Liver (tissue), 9 donors: ENCODE measurements around the gene ANKRD35. TPM values are rescaled to one million over a fixed set of nuclear protein-coding genes. Genes with fewer than 3 reads are reported as not detected.

Experiments used
- DNase-seq: peaks from one replicate; pipeline ENCODE4 v3.0.0-alpha.2; 2017; ENCODE audit warnings: low spot score
- H3K27ac ChIP-seq, 2 donors: one replicate each; pipeline ENCODE4 v1.7.0; 2013; ENCODE audit warnings: inconsistent platforms in 2 of 2, low read length in 2 of 2, control low read depth in 1 of 2, low read depth in 1 of 2, mild to moderate bottlenecking in 1 of 2
- H3K27me3 ChIP-seq, 4 donors: one replicate each; pipeline versions ENCODE4 v1.6.1 to v1.7.0; 2013; ENCODE audit warnings: low read length in 3 of 4, inconsistent platforms in 1 of 4, mild to moderate bottlenecking in 1 of 4, moderate library complexity in 1 of 4; ENCODE audit not compliant: control insufficient read depth in 4 of 4, insufficient read depth in 4 of 4
- H3K36me3 ChIP-seq, 4 donors: one replicate each; pipeline versions ENCODE4 v1.6.1 to v1.7.0; 2013; ENCODE audit warnings: low read length in 3 of 4, mild to moderate bottlenecking in 3 of 4, low read depth in 1 of 4, moderate library complexity in 1 of 4; ENCODE audit not compliant: control insufficient read depth in 4 of 4, insufficient read depth in 3 of 4
- H3K4me1 ChIP-seq, 4 donors: one replicate each; pipeline versions ENCODE4 v1.6.1 to v1.7.0; 2013; ENCODE audit warnings: low read length in 3 of 4, mild to moderate bottlenecking in 3 of 4, moderate library complexity in 1 of 4; ENCODE audit not compliant: control insufficient read depth in 4 of 4, insufficient read depth in 4 of 4
- H3K4me3 ChIP-seq, 3 donors: one replicate each; pipeline versions ENCODE4 v1.6.1 to v1.7.0; 2013; ENCODE audit warnings: low read length in 3 of 3, control low read depth in 1 of 3, low read depth in 1 of 3, mild to moderate bottlenecking in 1 of 3
- H3K9ac ChIP-seq, 2 donors: one replicate each; pipeline ENCODE4 v1.7.0; 2013; ENCODE audit warnings: low read length in 2 of 2, mild to moderate bottlenecking in 2 of 2, moderate library complexity in 2 of 2, control low read depth in 1 of 2, low read depth in 1 of 2
- H3K9me3 ChIP-seq, 4 donors: one replicate each; pipeline versions ENCODE4 v1.6.1 to v1.7.0; 2013; ENCODE audit warnings: low read length in 3 of 4; ENCODE audit not compliant: control insufficient read depth in 4 of 4
- ATF3 ChIP-seq: IDR thresholded peaks from 2 replicates; pipeline ENCODE4 v1.6.1; 2016; ENCODE audit warnings: antibody characterized with exemption
- CTCF ChIP-seq: fragments of 150-350 bp; IDR thresholded peaks from 2 replicates; pipeline ENCODE4 v1.5.1; 2017; ENCODE audit warnings: improper control_type of control experiment, low read depth, low read length; ENCODE audit not compliant: missing input control
- EGR1 ChIP-seq, 2 donors: IDR thresholded peaks; 2 replicates each; pipeline ENCODE4 v1.6.1; 2016 to 2018; ENCODE audit warnings: antibody characterized with exemption in 2 of 2, low read depth in 2 of 2
- FOXA1 ChIP-seq: IDR thresholded peaks from 2 replicates; pipeline ENCODE4 v1.6.1; 2016; ENCODE audit warnings: antibody characterized with exemption
- FOXA2 ChIP-seq: IDR thresholded peaks from 2 replicates; pipeline ENCODE4 v1.6.1; 2016; ENCODE audit warnings: antibody characterized with exemption
- GABPA ChIP-seq, 2 donors: IDR thresholded peaks in 1 of 2; conservative IDR thresholded peaks in 1 of 2; 2 replicates each; pipeline ENCODE4 v1.6.1; 2016; ENCODE audit warnings: antibody characterized with exemption in 2 of 2, mild to moderate bottlenecking in 1 of 2, moderate library complexity in 1 of 2
- HNF4A ChIP-seq, 2 donors: conservative IDR thresholded peaks; 2 replicates each; pipeline ENCODE4 v1.6.1; 2016; ENCODE audit warnings: antibody characterized with exemption in 2 of 2, mild to moderate bottlenecking in 2 of 2
- HNF4G ChIP-seq: IDR thresholded peaks from 2 replicates; pipeline ENCODE4 v1.6.1; 2016; ENCODE audit warnings: antibody characterized with exemption
- JUND ChIP-seq, 2 donors: IDR thresholded peaks; 2 replicates each; pipeline ENCODE4 v1.6.1; 2016; ENCODE audit warnings: antibody characterized with exemption in 2 of 2
- MAX ChIP-seq: IDR thresholded peaks from 2 replicates; pipeline ENCODE4 v1.6.1; 2016; ENCODE audit warnings: antibody characterized with exemption
- NR2F2 ChIP-seq: IDR thresholded peaks from 2 replicates; pipeline ENCODE4 v1.6.1; 2016; ENCODE audit warnings: antibody characterized with exemption
- RAD21 ChIP-seq, 2 donors: IDR thresholded peaks; 2 replicates each; pipeline ENCODE4 v1.6.1; 2016; ENCODE audit warnings: antibody characterized with exemption in 2 of 2, mild to moderate bottlenecking in 2 of 2
- REST ChIP-seq: IDR thresholded peaks from 2 replicates; pipeline ENCODE4 v1.6.1; 2016; ENCODE audit warnings: antibody characterized with exemption, mild to moderate bottlenecking
- RXRA ChIP-seq, 2 donors: IDR thresholded peaks; 2 replicates each; pipeline ENCODE4 v1.6.1; 2017 to 2018; ENCODE audit warnings: antibody characterized with exemption in 2 of 2, mild to moderate bottlenecking in 1 of 2
- SP1 ChIP-seq: IDR thresholded peaks from 2 replicates; pipeline ENCODE4 v1.6.1; 2018; ENCODE audit warnings: antibody characterized with exemption, mild to moderate bottlenecking
- TAF1 ChIP-seq: conservative IDR thresholded peaks from 2 replicates; pipeline ENCODE4 v1.6.1; 2016; ENCODE audit warnings: antibody characterized with exemption, mild to moderate bottlenecking
- YY1 ChIP-seq: IDR thresholded peaks from 2 replicates; pipeline ENCODE4 v1.6.1; 2016; ENCODE audit warnings: antibody characterized with exemption, mild to moderate bottlenecking
- ZBTB33 ChIP-seq: IDR thresholded peaks from 2 replicates; pipeline ENCODE4 v1.6.1; 2016; ENCODE audit warnings: antibody characterized with exemption
- WGBS: extraction: QIAGEN DNeasy Blood & Tissue Kit; methylation state at CpG from one replicate; pipeline ENCODE4 v1.1.7; 2013; 5-methylcytosine and 5-hydroxymethylcytosine counted together
- polyA plus RNA-seq, 2 donors: library from polyadenylated mRNA; stranded (reverse) in 1 of 2; unstranded in 1 of 2; fragments of 200-250 nt in 1 of 2; fragments of >200 nt in 1 of 2; fragmentation: Nextera tagmentation in 1 of 2; extraction: Ambion mirVana in 1 of 2; gene quantifications; one replicate each; pipeline versions ENCODE4 v1.2.1 to v1.2.3, GENCODE V29; 2013 to 2015
- total RNA-seq, 2 donors: library from RNA; depleted of rRNA; stranded (reverse); fragments of >200 nt; gene quantifications; one replicate each; pipeline ENCODE4 v1.2.3, GENCODE V29; 2014
- donor health status: healthy.
- donor health status: healthy.
- donor health status: healthy.
- donor health status: healthy.
- donor health status: healthy.

ANKRD35 gene
- total and polyA plus RNA-seq, 4 donors, result 0.05 to 1.9 (median 1.4) TPM

GRCh38 chr1:145884675-145885074 is 991 bp downstream of the ANKRD35 start:
- Histone ChIP-seq H3K36me3 (no peaks in the 10 kb centered on the region), H3K9ac (no peak overlapping the region), H3K4me3 (no peak overlapping the region), H3K4me1 (peaks cover 0 to 13% (median 6%) of the 10 kb centered on the region in 4 donors), H3K9me3 (no peaks in the 10 kb centered on the region), H3K27me3 (no peaks in the 10 kb centered on the region), H3K27ac (no peak overlapping the region)
- no peak for DNase-seq
- TF ChIP-seq HNF4G (no peak), FOXA1 (no peak), HNF4A (conservative IDR thresholded peaks at IDR 0.05) (no peak), FOXA2 (no peak), SP1 (no peak), NR2F2 (no peak), JUND (IDR thresholded peaks at IDR 0.05) (no peak), REST (no peak), TAF1 (no peak), RXRA (IDR thresholded peaks at IDR 0.05) (no peak), EGR1 (IDR thresholded peaks at IDR 0.05; ENCODE audit: low read depth in 2 of 2) (no peak), YY1 (no peak), MAX (no peak), ATF3 (no peak), RAD21 (IDR thresholded peaks at IDR 0.05) (no peak), ZBTB33 (no peak), CTCF (no peak), GABPA (IDR thresholded peaks at IDR 0.05 in 1 of 2, conservative IDR thresholded peaks at IDR 0.05 in 1 of 2) (no peak)
- WGBS, result 84% methylated on average over 1 of the region's 1 CpG
